Fibroblast of lung (primary cell): ENCODE measurements around the gene INVS. TPM values are rescaled to one million over a fixed set of nuclear protein-coding genes. Genes with fewer than 3 reads are reported as not detected.

Experiments used
- DNase-seq, 2 donors: peaks; one replicate each; pipeline versions ENCODE4 v3.0.0 to v3.0.0-alpha.2; 2010; ENCODE audit warnings: low read depth in 2 of 2
- H2AFZ ChIP-seq: 2 replicates; pipeline ENCODE4 v1.5.1; 2012; ENCODE audit warnings: low read length, control low read depth, inconsistent platforms
- H3K27ac ChIP-seq: 2 replicates; pipeline ENCODE4 v1.5.1; 2011; ENCODE audit warnings: low read length, control low read depth; ENCODE audit not compliant: insufficient read depth
- H3K27me3 ChIP-seq: 2 replicates; pipeline ENCODE4 v1.5.1; 2011; ENCODE audit warnings: mild to moderate bottlenecking, low read length; ENCODE audit not compliant: control insufficient read depth, insufficient read depth
- H3K36me3 ChIP-seq: 2 replicates; pipeline ENCODE4 v1.5.1; 2011; ENCODE audit warnings: low read length; ENCODE audit not compliant: control insufficient read depth, insufficient read depth
- H3K4me1 ChIP-seq: 2 replicates; pipeline ENCODE4 v1.5.1; 2011; ENCODE audit warnings: low read length; ENCODE audit not compliant: control insufficient read depth, insufficient read depth; ENCODE audit errors: extremely low read depth
- H3K4me2 ChIP-seq: 2 replicates; pipeline ENCODE4 v1.5.1; 2011; ENCODE audit warnings: low read length, control low read depth; ENCODE audit not compliant: insufficient read depth; ENCODE audit errors: extremely low read depth
- H3K4me3 ChIP-seq, 4 experiments: fragments of 200-600 bp in 1 of 4; sonication (generic) in 1 of 4; replicated peaks in 1 of 4; 2 replicates each; pipeline ENCODE4 v1.5.1; 2011 to 2016; ENCODE audit warnings: low read length in 4 of 4, low read depth in 3 of 4, mild to moderate bottlenecking in 3 of 4, control low read depth in 2 of 4, inconsistent platforms in 1 of 4, mixed read lengths in 1 of 4; ENCODE audit not compliant: insufficient read depth in 1 of 4; ENCODE audit errors: control extremely low read depth in 1 of 4
- H3K79me2 ChIP-seq: 2 replicates; pipeline ENCODE4 v1.5.1; 2012; ENCODE audit warnings: mild to moderate bottlenecking, low read length, inconsistent platforms; ENCODE audit not compliant: control insufficient read depth, insufficient read depth
- H3K9ac ChIP-seq: 2 replicates; pipeline ENCODE4 v1.5.1; 2011; ENCODE audit warnings: mild to moderate bottlenecking, low read length, control low read depth; ENCODE audit not compliant: insufficient read depth
- H3K9me3 ChIP-seq: 2 replicates; pipeline ENCODE4 v1.5.1; 2012; ENCODE audit warnings: low read depth, low read length; ENCODE audit not compliant: control insufficient read depth, insufficient read depth
- H4K20me1 ChIP-seq: 2 replicates; pipeline ENCODE4 v1.5.1; 2011; ENCODE audit warnings: low read length; ENCODE audit not compliant: control insufficient read depth, insufficient read depth; ENCODE audit errors: extremely low read depth
- CTCF ChIP-seq, 2 donors: IDR thresholded peaks in 1 of 2; conservative IDR thresholded peaks in 1 of 2; 1 replicate in 1 of 2; 2 replicates in 1 of 2; pipeline ENCODE4 v1.5.1; 2011 to 2012; ENCODE audit warnings: low read length in 2 of 2, control low read depth in 1 of 2, inconsistent platforms in 1 of 2, low read depth in 1 of 2, mild to moderate bottlenecking in 1 of 2
- EZH2 ChIP-seq: IDR thresholded peaks from 2 replicates; pipeline ENCODE4 v1.5.1; 2012; ENCODE audit warnings: low read length, control low read depth, mild to moderate bottlenecking; ENCODE audit errors: missing control alignments
- polyA plus RNA-seq, 2 donors: library from polyadenylated mRNA; depleted of rRNA in 1 of 2; stranded (reverse) in 1 of 2; unstranded in 1 of 2; fragments of >200 nt; gene quantifications; 2 replicates each; pipeline ENCODE4 v1.2.1, GENCODE V29; 2011 to 2012; ENCODE audit warnings: missing spikeins in 1 of 2
- total RNA-seq: library from RNA; depleted of rRNA; stranded (reverse); fragments of >200 nt; gene quantifications from 2 replicates; pipeline ENCODE4 v1.2.1, GENCODE V29; 2014

The INVS gene
- total and polyA plus RNA-seq, 2 donors (not counting 1 experiment from before 2014, with no cell fraction given): 13.1 to 45.4 TPM

- Histone ChIP-seq H3K9ac (no peak overlapping the region), H3K79me2 (no peaks in the 10 kb centered on the region), H3K4me1 (no peaks in the 10 kb centered on the region), H3K27me3 (no peaks in the 10 kb centered on the region), H3K27ac (no peak overlapping the region), H2AFZ (no peak overlapping the region), H4K20me1 (no peaks in the 10 kb centered on the region), H3K4me3 (no peak overlapping the region), H3K4me2 (no peak overlapping the region), H3K9me3 (no peaks in the 10 kb centered on the region), H3K36me3 (no peaks in the 10 kb centered on the region)
- TF ChIP-seq EZH2: no peak
- peak in 1 of 2 donors; percentile 62 for DNase-seq
Measured at GRCh38 chr9:100309992-100310391, 210.9 kb downstream of the INVS start.

GRCh38 chr9:100315561-100315960 lies 216.5 kb downstream of the INVS start:
- no peak for TF ChIP-seq CTCF (conservative IDR thresholded peaks at IDR 0.05 in 1 of 2, IDR thresholded peaks at IDR 0.05 in 1 of 2; ENCODE audit: low read depth in 1 of 2, low read length in 2 of 2)
- no peak for TF ChIP-seq EZH2
- Histone ChIP-seq H3K27ac (no peak overlapping the region), H3K79me2 (no peaks in the 10 kb centered on the region), H3K27me3 (no peaks in the 10 kb centered on the region), H3K4me3 (no peak overlapping the region), H2AFZ (no peak overlapping the region), H3K4me2 (no peak overlapping the region), H3K9ac (no peak overlapping the region), H3K9me3 (no peaks in the 10 kb centered on the region), H3K36me3 (no peaks in the 10 kb centered on the region), H3K4me1 (peaks cover 2% of the 10 kb centered on the region), H4K20me1 (no peaks in the 10 kb centered on the region)
- no peak for DNase-seq

GRCh38 chr9:100317706-100318105 lies 218.7 kb downstream of the INVS start:
- Histone ChIP-seq H3K27me3 (no peaks in the 10 kb centered on the region), H3K4me3 (no peak overlapping the region), H3K9ac (no peak overlapping the region), H3K36me3 (peaks cover 1% of the 10 kb centered on the region), H3K79me2 (no peaks in the 10 kb centered on the region), H2AFZ (no peak overlapping the region), H3K4me1 (peaks cover 2% of the 10 kb centered on the region), H4K20me1 (no peaks in the 10 kb centered on the region), H3K4me2 (no peak overlapping the region), H3K27ac (no peak overlapping the region), H3K9me3 (no peaks in the 10 kb centered on the region)
- peak in 1 of 2 donors; percentile 68 for DNase-seq
- no peak for TF ChIP-seq CTCF (conservative IDR thresholded peaks at IDR 0.05 in 1 of 2, IDR thresholded peaks at IDR 0.05 in 1 of 2; ENCODE audit: low read depth in 1 of 2, low read length in 2 of 2)
